Glutamatergic neuron (in vitro differentiated cells): ENCODE data around the gene CNBD2. TPM values are rescaled to one million over a fixed set of nuclear protein-coding genes. Genes with fewer than 3 reads are reported as not detected.

Experiments
- DNase-seq: peaks from one replicate; pipeline ENCODE4 v3.0.0; 2022
- H3K27ac Mint-ChIP-seq: one replicate; pipeline ENCODE4 v1.8.0; 2020; ENCODE audit warnings: mild to moderate bottlenecking, mixed read lengths, inconsistent platforms; ENCODE audit not compliant: unreplicated experiment
- H3K27me3 Mint-ChIP-seq: one replicate; pipeline ENCODE4 v1.8.0; 2020; ENCODE audit warnings: mild to moderate bottlenecking, moderate library complexity, mixed read lengths, inconsistent platforms; ENCODE audit not compliant: unreplicated experiment
- H3K36me3 Mint-ChIP-seq: one replicate; pipeline ENCODE4 v1.8.0; 2020; ENCODE audit warnings: mild to moderate bottlenecking, mixed read lengths, inconsistent platforms; ENCODE audit not compliant: unreplicated experiment
- H3K4me1 Mint-ChIP-seq: one replicate; pipeline ENCODE4 v1.8.0; 2020; ENCODE audit warnings: mild to moderate bottlenecking, low read depth, mixed read lengths, inconsistent platforms; ENCODE audit not compliant: unreplicated experiment
- H3K4me3 Mint-ChIP-seq: one replicate; pipeline ENCODE4 v1.8.0; 2020; ENCODE audit warnings: mild to moderate bottlenecking, mixed read lengths, inconsistent platforms; ENCODE audit not compliant: unreplicated experiment
- H3K9me3 Mint-ChIP-seq: one replicate; pipeline ENCODE4 v1.8.0; 2020; ENCODE audit warnings: mild to moderate bottlenecking, moderate library complexity, mixed read lengths, inconsistent platforms; ENCODE audit not compliant: unreplicated experiment
- CTCF ChIP-seq: fragments of 200-600 bp; sonication (generic); IDR thresholded peaks from one replicate; pipeline ENCODE4 v1.5.0; 2021; ENCODE audit not compliant: partially characterized antibody, unreplicated experiment
- total RNA-seq: library from RNA; stranded (reverse); fragmentation: NEBNext Ultra II Directional; extraction: Animal tissue kit (Norgen Biotek cat#: 25700); gene quantifications from one replicate; pipeline ENCODE4 v1.2.1, GENCODE V29; 2021; ENCODE audit not compliant: unreplicated experiment

Gene CNBD2
- total RNA-seq, 1 donor from 2014 or later = 4.7 TPM

- H3K36me3 Mint-ChIP-seq = peaks cover 5% of the 10 kb centered on the region
- H3K4me3 Mint-ChIP-seq = no peak overlapping the region
- DNase-seq = no peak
- peaks cover 11% of the 10 kb centered on the region for H3K9me3 Mint-ChIP-seq
- H3K4me1 Mint-ChIP-seq = no peaks in the 10 kb centered on the region
- H3K27me3 Mint-ChIP-seq = peaks cover 13% of the 10 kb centered on the region
- no peak overlapping the region for H3K27ac Mint-ChIP-seq
- TF ChIP-seq CTCF = no peak
Measured at GRCh38 chr20:36061754-36062153, 93.4 kb downstream of the CNBD2 start.

DNA sequence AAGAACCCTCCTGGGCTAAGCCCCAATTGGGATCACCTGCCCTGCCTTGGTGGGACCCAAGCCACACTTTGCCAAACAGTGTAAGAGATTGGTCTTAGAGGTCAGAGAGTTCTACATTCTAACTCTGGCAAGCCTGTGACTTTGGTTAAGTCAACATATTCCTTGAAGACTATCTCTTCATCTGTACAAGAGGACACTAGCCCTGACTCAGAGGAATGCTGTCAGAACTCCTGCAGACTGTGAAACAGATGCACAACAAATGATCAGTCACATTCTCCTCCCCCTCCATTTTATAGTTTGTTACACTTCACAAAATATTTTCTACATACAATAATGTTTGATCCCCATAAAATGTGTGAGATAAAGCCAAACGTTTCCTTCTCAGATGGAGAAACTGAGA, 94.4 kb downstream of the CNBD2 start:
- peaks cover 11% of the 10 kb centered on the region for H3K9me3 Mint-ChIP-seq
- H3K4me3 Mint-ChIP-seq = no peak overlapping the region
- H3K36me3 Mint-ChIP-seq = peaks cover 5% of the 10 kb centered on the region
- DNase-seq = no peak
- H3K27me3 Mint-ChIP-seq = peaks cover 13% of the 10 kb centered on the region
- H3K4me1 Mint-ChIP-seq = no peaks in the 10 kb centered on the region
- H3K27ac Mint-ChIP-seq = no peak overlapping the region
- no peak for TF ChIP-seq CTCF

- Mint-ChIP-seq H3K9me3 (peaks cover 11% of the 10 kb centered on the region), H3K36me3 (peaks cover 5% of the 10 kb centered on the region), H3K4me3 (peak overlapping the region; percentile 82), H3K27ac (peak overlapping the region; percentile 87), H3K4me1 (no peaks in the 10 kb centered on the region), H3K27me3 (peaks cover 13% of the 10 kb centered on the region)
- no peak for DNase-seq
- no peak for TF ChIP-seq CTCF
Measured at GRCh38 chr20:36063916-36064657, 95.7 kb downstream of the CNBD2 start.

GRCh38 chr20:36064658-36065426, 96.5 kb downstream of the CNBD2 start:
- H3K4me3 Mint-ChIP-seq = peak overlapping the region; percentile 82

More at GRCh38 chr20:36064658-36065426, 96.5 kb downstream of the CNBD2 start:
- no peak for TF ChIP-seq CTCF
- H3K4me1 Mint-ChIP-seq = no peaks in the 10 kb centered on the region
- DNase-seq = peak; percentile 99
- H3K36me3 Mint-ChIP-seq = peaks cover 5% of the 10 kb centered on the region
- H3K27me3 Mint-ChIP-seq = peaks cover 13% of the 10 kb centered on the region
- H3K9me3 Mint-ChIP-seq = peaks cover 11% of the 10 kb centered on the region
- peak overlapping the region; percentile 96 for H3K27ac Mint-ChIP-seq
